ENCODE data around the gene B4GAT1.
"Not testable (repeated sequence)": the region's sequence is repeated elsewhere in the genome, so short reads cannot be mapped to it uniquely, and the experiment has no call there.

DNA sequence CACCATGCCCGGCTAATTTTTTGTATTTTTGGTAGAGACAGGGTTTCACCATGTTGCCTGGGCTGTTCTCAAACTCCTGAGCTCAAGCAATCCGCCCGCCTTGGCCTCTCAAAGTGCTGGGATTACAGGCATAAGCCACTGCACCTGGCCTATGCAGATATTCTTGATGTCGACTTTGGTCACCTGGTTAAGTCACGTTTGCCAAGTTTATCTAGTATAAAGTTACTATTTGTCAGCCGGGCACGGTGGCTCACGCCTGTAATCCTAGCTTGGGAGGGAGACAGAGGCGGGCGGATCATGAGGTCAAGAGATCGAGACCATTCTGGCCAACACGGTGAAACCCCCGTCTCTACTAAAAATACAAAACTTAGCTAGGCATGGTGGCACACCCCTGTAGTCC, 36.9 kb upstream of the B4GAT1 start:
- TF ChIP-seq CTCF (IDR thresholded peaks at IDR 0.05; ENCODE audit: poor library complexity, severe bottlenecking); MXI1 (conservative IDR thresholded peaks at IDR 0.05; ENCODE audit: poor library complexity, severe bottlenecking); EP300 (conservative IDR thresholded peaks at IDR 0.05; ENCODE audit: poor library complexity, severe bottlenecking); SMC3 (conservative IDR thresholded peaks at IDR 0.05; ENCODE audit: poor library complexity); POLR2AphosphoS5 (IDR thresholded peaks at IDR 0.05); EZH2 (IDR thresholded peaks at IDR 0.05; ENCODE audit: borderline replicate concordance, insufficient read depth, low read length, poor library complexity, severe bottlenecking); TAF1 (IDR thresholded peaks at IDR 0.05; ENCODE audit: low read depth): not testable (repeated sequence)

Measured in neural cell (in vitro differentiated cells).